ENCODE measurements around the gene CAPS. TPM values are rescaled to one million over a fixed set of nuclear protein-coding genes. Genes with fewer than 3 reads are reported as not detected.

CAPS gene
- total RNA-seq, 2 donors from 2014 or later = 9.3 to 15.0 TPM

- Histone ChIP-seq H3K4me3 (no peak overlapping the region), H3K36me3 (no peaks in the 10 kb centered on the region), H3K9ac (ENCODE audit: low read depth in 2 of 2, low read length in 2 of 2) (no peak overlapping the region), H3K27ac (no peak overlapping the region), H3K9me3 (no peaks in the 10 kb centered on the region), H3K27me3 (no peaks in the 10 kb centered on the region), H3K4me1 (peaks cover 5% of the 10 kb centered on the region)
- DNase-seq = no peak
- intact Hi-C loops (cut with DNase I) = no loop called here
- no peak for TF ChIP-seq CTCF (IDR thresholded peaks at IDR 0.05)
Observed at GRCh38 chr19:5897189-5897969, 16.7 kb upstream of the CAPS start.

- Histone ChIP-seq H3K4me3 (no peak overlapping the region), H3K9ac (ENCODE audit: low read depth in 2 of 2, low read length in 2 of 2) (no peak overlapping the region), H3K36me3 (no peaks in the 10 kb centered on the region), H3K9me3 (no peaks in the 10 kb centered on the region), H3K27me3 (no peaks in the 10 kb centered on the region), H3K4me1 (peaks cover 10% of the 10 kb centered on the region), H3K27ac (no peak overlapping the region)
- no peak for TF ChIP-seq CTCF (IDR thresholded peaks at IDR 0.05)
- DNase-seq = no peak
- intact Hi-C loops (cut with DNase I) = loop anchor here (10.0 kb wide), 1 partner anchor 65 kb away; no protein-coding TSS in a partner anchor
Observed at GRCh38 chr19:5899728-5900526, 14.1 kb upstream of the CAPS start.

GRCh38 chr19:5900976-5901375 lies 13.1 kb upstream of the CAPS start:
- no peak overlapping the region for H3K9ac ChIP-seq (ENCODE audit: low read depth in 2 of 2, low read length in 2 of 2)
- no peaks in the 10 kb centered on the region for H3K27me3 ChIP-seq
- no peaks in the 10 kb centered on the region for H3K36me3 ChIP-seq
- H3K27ac ChIP-seq = no peak overlapping the region
- H3K4me3 ChIP-seq = no peak overlapping the region
- no peak for DNase-seq
- TF ChIP-seq CTCF (IDR thresholded peaks at IDR 0.05) = no peak
- H3K4me1 ChIP-seq = peaks cover 10% of the 10 kb centered on the region
- H3K9me3 ChIP-seq = no peaks in the 10 kb centered on the region
- intact Hi-C loops (cut with DNase I) = loop anchor here (10.0 kb wide), 1 partner anchor 64 kb away; no protein-coding TSS in a partner anchor

DNA sequence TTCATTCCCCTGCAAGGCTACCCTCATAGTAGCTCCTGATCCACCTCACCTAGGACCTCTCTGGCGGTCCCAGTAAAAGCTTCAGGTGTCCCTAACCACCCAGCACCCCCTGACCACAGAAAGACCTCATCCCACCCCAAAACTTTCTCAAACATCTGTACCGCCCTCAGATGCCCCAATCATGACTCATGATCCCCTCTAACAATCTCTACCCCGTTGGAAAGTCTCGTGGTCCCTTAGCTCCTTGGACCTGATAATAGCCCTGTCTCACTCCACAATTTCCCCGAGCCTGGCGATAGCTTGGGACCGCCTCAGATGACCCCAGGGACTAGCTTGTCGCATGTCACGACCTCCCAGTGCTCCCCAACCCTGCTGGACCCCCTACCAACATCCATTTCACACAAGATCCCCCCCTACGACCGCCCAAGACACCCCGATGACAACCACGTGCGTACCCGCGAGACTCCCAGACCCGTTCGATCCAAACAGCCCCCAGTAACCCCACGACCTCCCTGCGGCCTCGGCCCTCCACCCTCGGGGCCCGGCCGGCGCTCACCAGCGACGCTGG lies 10.9 kb upstream of the CAPS start:
- H3K9ac ChIP-seq (ENCODE audit: low read depth in 2 of 2, low read length in 2 of 2) = peak overlapping the region; percentile 92 to 97
- H3K27me3 ChIP-seq = no peaks in the 10 kb centered on the region
- H3K36me3 ChIP-seq = no peaks in the 10 kb centered on the region
- intact Hi-C loops (cut with DNase I) = loop anchor here (10.0 kb wide), 1 partner anchor 62 kb away; no protein-coding TSS in a partner anchor
- peak overlapping the region; percentile 81 for H3K27ac ChIP-seq
- H3K4me3 ChIP-seq = peak overlapping the region; percentile 88
- no peak for DNase-seq
- peaks cover 10% of the 10 kb centered on the region for H3K4me1 ChIP-seq
- no peak for TF ChIP-seq CTCF (IDR thresholded peaks at IDR 0.05)
- H3K9me3 ChIP-seq = no peaks in the 10 kb centered on the region

- Histone ChIP-seq H3K9me3 (no peaks in the 10 kb centered on the region), H3K36me3 (no peaks in the 10 kb centered on the region), H3K27me3 (no peaks in the 10 kb centered on the region), H3K4me3 (peak within 1 kb of the TSS; percentile 93), H3K27ac (peak within 1 kb of the TSS; percentile 81), H3K4me1 (peaks cover 10% of the 10 kb centered on the region), H3K9ac (ENCODE audit: low read depth in 2 of 2, low read length in 2 of 2) (peak within 1 kb of the TSS; percentile 92 to 97)
- intact Hi-C loops (cut with DNase I) = loop anchor here (10.0 kb wide), 1 partner anchor 61 kb away; no protein-coding TSS in a partner anchor
- peak; percentile 100 for DNase-seq
- no peak for TF ChIP-seq CTCF (IDR thresholded peaks at IDR 0.05)
Observed at GRCh38 chr19:5903624-5904351, 10.3 kb upstream of the CAPS start, which contains the start of gene NDUFA11. NDUFA11 (minus strand) TSS chr19:5903790; CDS start chr19:5903708, 82 bp downstream.
